ENCODE data around the gene DUSP8.

The DUSP8 gene

DNA sequence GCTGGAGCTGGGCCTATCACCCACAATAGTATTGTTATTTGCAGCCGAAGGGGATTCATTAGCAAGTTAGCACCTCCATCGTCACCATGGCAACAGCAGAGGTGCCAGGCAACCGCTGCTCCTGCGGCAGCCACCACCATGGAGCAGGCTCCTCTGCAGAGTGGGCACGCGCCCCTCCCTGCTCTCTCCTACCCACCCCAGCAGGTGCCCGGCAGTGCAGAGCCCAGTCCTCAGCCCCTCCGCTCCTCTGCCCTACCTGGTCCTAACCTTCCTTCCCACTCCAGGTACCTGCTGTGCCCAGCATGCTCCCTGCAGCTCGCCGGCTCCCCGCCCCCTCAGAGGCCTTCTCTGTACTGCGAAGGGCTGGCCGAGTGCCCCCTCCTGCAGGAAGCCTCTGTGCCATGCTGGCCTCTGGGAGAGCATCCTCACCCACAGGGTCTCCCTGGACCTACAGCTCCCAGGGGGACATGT lies 3.6 kb downstream of the DUSP8 start:
- DNase-seq (ENCODE audit: low spot score) = no peak
- no peak for TF ChIP-seq CTCF (conservative IDR thresholded peaks at IDR 0.05; ENCODE audit: low read depth)
- CTCF ChIA-PET = no interaction called here
- POLR2A ChIA-PET (ENCODE audit: low non-redundant PET) = no interaction called here
- no peak overlapping the region for H3K27ac ChIP-seq

GRCh38 chr11:1567721-1568100 lies 4.4 kb downstream of the DUSP8 start:
- CTCF ChIA-PET = interaction anchor here (0.7 to 0.8 kb wide), 2 partner anchors 21 to 191 kb away, joined by 3 read pairs; no protein-coding TSS in a partner anchor
- TF ChIP-seq CTCF (conservative IDR thresholded peaks at IDR 0.05; ENCODE audit: low read depth) = no peak
- POLR2A ChIA-PET (ENCODE audit: low non-redundant PET) = no interaction called here
- H3K27ac ChIP-seq = no peak overlapping the region
- no peak for DNase-seq (ENCODE audit: low spot score)

GRCh38 chr11:1567052-1567720 lies 4.9 kb downstream of the DUSP8 start:
- ChIA-PET POLR2A (ENCODE audit: low non-redundant PET) (no interaction called here), CTCF (interaction anchor here (0.7 to 4.8 kb wide), 3 partner anchors 7 to 191 kb away, joined by 3 to 26 read pairs (median 3); no protein-coding TSS in a partner anchor)

GRCh38 chr11:1566381-1567051 lies 5.6 kb downstream of the DUSP8 start:
- DNase-seq (ENCODE audit: low spot score) = no peak
- CTCF ChIA-PET = interaction anchor here (1.4 to 4.8 kb wide), 2 partner anchors 8 to 13 kb away, joined by 3 to 26 read pairs; no protein-coding TSS in a partner anchor
- POLR2A ChIA-PET (ENCODE audit: low non-redundant PET) = no interaction called here
- TF ChIP-seq CTCF (conservative IDR thresholded peaks at IDR 0.05; ENCODE audit: low read depth) = no peak
- H3K27ac ChIP-seq = no peak overlapping the region

More at GRCh38 chr11:1567052-1567720, 4.9 kb downstream of the DUSP8 start:
- no peak for DNase-seq (ENCODE audit: low spot score)
- TF ChIP-seq CTCF (conservative IDR thresholded peaks at IDR 0.05; ENCODE audit: low read depth) = no peak
- H3K27ac ChIP-seq = no peak overlapping the region

DNA sequence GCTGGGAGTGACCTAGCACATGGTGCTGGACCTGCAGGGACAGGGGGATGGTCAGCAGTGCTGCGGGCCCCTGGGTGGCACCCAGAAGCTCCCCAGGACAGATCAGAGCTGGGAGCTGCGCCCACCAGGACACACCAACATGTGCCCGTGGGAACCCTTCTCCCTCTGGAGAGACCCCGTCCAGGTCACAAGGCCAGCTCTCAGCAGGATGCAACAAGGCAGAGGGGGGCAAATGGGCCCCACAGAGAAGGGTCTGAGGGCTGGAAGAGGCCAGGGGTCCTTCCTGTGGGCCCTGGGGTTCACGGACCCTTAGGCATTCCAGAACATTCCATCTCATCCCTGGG lies 6.2 kb downstream of the DUSP8 start:
- POLR2A ChIA-PET (ENCODE audit: low non-redundant PET) = no interaction called here
- DNase-seq (ENCODE audit: low spot score) = no peak
- H3K27ac ChIP-seq = no peak overlapping the region
- CTCF ChIA-PET = interaction anchor here (1.4 to 4.8 kb wide), 2 partner anchors 8 to 13 kb away, joined by 3 to 26 read pairs; no protein-coding TSS in a partner anchor
- no peak for TF ChIP-seq CTCF (conservative IDR thresholded peaks at IDR 0.05; ENCODE audit: low read depth)

GRCh38 chr11:1565173-1565903 lies 6.7 kb downstream of the DUSP8 start:
- DNase-seq (ENCODE audit: low spot score) = no peak
- CTCF ChIA-PET = interaction anchor here (0.6 to 4.8 kb wide), 4 partner anchors 9 to 1252 kb away, joined by 3 to 26 read pairs (median 4); no protein-coding TSS in a partner anchor
- POLR2A ChIA-PET (ENCODE audit: low non-redundant PET) = no interaction called here
- no peak overlapping the region for H3K27ac ChIP-seq
- no peak for TF ChIP-seq CTCF (conservative IDR thresholded peaks at IDR 0.05; ENCODE audit: low read depth)
